HG03469 (cell line): ENCODE measurements around the gene CRYBG1.
"Not testable (repeated sequence)": the region's sequence is repeated elsewhere in the genome, so short reads cannot be mapped to it uniquely, and the experiment has no call there.

Source experiments
- ATAC-seq: cut with Tn5 transposase; IDR thresholded peaks from one replicate; pipeline ENCODE4 v1.9.1; 2021; ENCODE audit warnings: mild to moderate bottlenecking, moderate library complexity, moderate number of reproducible peaks; ENCODE audit not compliant: unreplicated experiment

The CRYBG1 gene

GRCh38 chr6:106372838-106373501, 12.5 kb downstream of the CRYBG1 start:
- no peak for ATAC-seq

- ATAC-seq = no peak
Measured at GRCh38 chr6:106373502-106374239, 13.2 kb downstream of the CRYBG1 start.

DNA sequence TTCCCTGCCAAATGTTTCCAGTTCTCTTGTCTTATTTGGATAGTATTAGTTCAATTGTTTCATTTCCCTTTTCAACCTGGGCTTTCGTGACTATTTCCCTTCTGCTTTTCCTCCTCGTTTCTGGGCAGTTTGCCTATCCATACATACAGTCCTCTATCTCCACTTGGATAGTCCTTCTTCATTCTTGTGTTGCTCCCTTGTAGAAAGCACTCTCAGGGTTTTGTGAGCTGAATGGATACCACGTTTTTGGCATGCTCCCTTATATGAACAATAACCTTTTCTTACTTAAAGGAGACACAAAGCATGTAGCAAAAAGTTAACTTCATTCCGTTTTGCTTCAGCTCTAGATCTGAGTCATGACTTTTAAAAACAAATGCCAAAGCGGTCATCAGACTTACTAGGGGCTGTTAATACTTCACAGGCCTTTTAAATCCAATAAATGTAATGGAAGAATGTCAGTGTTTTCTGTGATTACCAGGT, 16.6 kb downstream of the CRYBG1 start:
- ATAC-seq = no peak

- no peak for ATAC-seq
Measured at GRCh38 chr6:106379951-106380350, 19.4 kb downstream of the CRYBG1 start.

DNA sequence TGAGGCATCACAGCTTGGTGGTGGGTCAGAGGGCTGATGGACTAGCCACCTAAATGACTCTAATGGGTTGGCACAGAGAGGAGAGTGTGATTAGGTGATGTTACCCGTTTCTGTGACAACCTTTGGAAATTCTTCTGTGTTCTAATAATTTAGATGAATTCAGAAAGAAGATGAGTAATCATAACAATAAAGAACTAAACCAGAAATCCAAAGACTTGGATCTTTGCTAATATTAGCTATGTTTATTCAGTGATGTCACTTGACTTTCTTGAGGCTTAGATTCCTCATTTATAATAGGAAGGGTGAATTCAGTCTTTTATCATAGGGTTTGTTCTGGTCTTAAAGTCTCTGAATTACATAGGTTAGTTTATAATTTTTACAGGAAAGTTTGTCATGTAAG, 19.9 kb downstream of the CRYBG1 start:
- ATAC-seq = no peak

DNA sequence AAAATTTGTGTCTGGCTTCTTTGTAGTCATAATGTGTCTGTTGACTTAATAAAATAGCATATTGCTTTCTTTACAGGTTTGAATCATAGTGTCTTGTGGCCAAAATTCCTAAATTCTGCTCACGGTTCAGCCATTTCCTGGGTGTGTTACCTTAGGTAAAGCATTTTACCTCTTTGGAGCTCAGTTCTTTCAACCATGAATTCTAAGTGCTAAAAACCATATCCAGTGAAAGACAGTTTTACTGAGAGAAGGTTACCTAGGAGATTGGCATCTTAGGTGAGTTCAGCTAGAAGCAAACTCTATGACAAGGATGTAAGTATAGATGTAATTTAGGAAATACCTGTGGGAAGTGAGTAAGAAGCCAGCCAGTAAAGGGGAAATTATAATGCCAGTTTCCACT, 20.7 kb downstream of the CRYBG1 start:
- no peak for ATAC-seq

DNA sequence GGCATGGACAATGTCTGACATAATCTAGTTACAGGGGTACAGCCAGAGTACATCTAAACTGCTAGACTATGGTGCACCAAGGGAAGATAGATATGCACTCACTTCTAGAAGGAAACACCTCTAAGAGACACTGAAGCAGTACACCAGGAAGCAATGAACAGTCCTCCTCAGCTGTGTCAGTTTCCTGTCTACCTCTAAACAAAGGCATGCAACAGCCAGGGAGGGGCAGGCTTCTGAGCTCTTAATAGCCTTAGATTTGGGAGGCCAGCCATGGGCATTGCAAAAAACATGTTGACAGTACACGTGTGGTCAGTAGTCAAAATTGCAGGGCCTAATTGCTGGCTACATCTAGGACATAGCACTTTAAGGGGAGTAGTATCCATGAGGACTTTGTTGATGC, 21.4 kb downstream of the CRYBG1 start:
- no peak for ATAC-seq

GRCh38 chr6:106383573-106383972, 23.1 kb downstream of the CRYBG1 start:
- no peak for ATAC-seq

DNA sequence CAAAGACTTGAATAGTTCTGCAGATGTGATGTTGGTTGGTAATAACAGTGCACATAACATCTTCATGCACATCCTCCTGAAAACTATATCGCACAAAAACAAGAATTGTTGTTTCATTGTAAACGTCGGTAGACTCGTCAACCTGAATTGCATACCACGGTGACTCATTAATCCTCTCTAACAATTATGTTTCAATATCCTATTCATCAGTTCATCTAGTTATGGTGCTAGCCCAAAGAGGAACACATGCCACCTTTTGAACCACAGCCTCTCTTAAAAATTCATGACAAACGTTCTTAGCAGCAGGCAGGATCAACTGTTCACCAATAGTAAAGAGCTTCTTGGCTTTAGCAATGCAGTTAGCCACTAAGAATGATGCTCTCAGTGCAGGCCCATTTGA, 25.0 kb downstream of the CRYBG1 start:
- no peak for ATAC-seq

- no peak for ATAC-seq
Measured at GRCh38 chr6:106387875-106388274, 27.4 kb downstream of the CRYBG1 start.

GRCh38 chr6:106390088-106390487, 29.6 kb downstream of the CRYBG1 start:
- ATAC-seq = no peak

DNA sequence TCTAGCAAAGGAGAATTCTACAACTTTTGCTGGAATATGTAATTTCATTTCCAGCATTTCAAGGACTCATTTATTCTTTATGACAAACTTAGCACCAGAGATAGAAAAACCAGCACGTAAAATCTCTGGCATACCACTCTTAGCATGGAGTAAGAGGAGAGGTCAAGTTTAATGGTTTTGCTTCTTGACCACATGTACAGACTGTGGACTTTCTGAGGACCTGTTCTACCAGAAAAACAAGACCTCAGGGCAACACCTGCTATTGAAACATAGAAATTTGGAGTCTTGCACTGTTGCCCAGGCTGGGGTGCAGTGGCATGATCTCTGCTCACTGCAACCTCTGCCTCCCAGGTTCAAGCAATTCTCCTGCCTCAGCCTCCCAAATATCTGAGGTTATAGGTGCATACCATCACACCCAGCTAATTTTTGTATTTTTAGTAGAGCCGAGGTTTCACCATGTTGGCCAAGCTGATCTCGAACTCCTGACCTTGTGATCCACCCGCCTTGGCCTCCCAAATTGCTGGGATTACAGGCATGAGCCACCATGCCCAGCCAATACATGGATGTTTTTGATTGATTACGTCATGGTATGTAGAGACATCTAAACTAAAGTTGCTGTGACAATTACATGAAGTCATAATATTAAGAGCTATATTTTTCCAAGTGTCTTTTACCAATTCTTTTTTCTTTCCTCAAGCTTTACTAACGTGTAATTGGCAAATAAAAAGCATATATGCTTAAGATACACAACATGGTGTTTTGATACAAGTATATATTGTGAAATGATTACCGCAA, 36.1 kb downstream of the CRYBG1 start:
- ATAC-seq = no peak

DNA sequence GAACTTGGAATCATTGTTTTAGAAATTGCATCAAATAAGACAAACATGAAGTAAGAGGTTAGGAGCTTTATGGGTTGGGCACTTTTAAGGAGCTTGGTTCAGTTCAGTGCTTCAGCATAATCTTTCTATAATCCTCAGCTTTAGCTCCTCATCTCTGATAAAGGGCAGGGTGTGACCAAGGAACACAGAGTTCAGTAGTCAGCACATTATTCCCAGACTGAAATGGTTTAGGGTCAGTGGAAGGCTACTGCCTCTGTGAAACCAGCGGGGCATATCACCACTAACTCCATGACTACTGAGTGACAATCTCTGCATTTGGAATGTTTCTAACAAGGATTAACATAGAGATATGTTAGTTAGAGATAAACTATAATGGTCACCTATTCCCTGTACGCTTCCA, 36.9 kb downstream of the CRYBG1 start:
- ATAC-seq = no peak

DNA sequence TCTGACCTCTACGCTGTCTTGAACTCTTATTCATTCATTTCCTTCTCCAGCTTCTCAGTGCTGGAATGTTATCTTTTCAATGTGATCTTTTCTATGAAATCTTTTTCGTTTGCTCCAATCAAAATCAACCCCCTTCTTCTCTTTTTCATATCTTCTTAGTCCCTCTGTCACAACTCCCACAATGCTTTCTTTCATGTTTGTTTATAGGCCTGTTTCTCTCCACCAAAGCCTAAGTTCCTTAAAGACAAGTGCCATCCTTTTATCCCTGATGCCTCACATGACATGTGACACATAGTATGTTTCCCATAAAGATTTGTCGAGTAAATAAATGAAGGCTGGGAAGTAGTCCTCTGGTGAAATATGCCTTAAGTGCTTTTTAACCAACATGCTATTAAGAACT, 38.1 kb downstream of the CRYBG1 start:
- ATAC-seq = no peak

DNA sequence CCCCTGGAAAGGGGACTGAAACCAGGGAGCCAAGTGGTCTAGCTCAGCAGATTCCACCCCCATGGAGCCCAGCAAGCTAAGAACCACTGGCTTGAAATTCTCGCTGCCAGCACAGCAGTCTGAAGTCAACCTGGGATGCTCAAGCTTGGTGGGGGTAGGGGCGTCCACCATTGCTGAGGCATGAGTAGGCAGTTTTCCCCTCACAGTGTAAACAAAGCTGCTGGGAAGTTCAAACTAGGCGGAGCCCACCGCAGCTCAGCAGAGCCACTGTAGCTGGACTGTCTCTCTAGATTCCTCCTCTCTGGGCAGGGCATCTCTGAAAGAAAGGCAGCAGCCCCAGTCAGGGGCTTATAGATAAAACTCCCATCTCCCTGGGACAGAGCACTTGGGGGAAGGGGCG, 44.5 kb downstream of the CRYBG1 start:
- not testable (repeated sequence) for ATAC-seq

- no peak for ATAC-seq
Measured at GRCh38 chr6:106411056-106411455, 50.5 kb downstream of the CRYBG1 start.

DNA sequence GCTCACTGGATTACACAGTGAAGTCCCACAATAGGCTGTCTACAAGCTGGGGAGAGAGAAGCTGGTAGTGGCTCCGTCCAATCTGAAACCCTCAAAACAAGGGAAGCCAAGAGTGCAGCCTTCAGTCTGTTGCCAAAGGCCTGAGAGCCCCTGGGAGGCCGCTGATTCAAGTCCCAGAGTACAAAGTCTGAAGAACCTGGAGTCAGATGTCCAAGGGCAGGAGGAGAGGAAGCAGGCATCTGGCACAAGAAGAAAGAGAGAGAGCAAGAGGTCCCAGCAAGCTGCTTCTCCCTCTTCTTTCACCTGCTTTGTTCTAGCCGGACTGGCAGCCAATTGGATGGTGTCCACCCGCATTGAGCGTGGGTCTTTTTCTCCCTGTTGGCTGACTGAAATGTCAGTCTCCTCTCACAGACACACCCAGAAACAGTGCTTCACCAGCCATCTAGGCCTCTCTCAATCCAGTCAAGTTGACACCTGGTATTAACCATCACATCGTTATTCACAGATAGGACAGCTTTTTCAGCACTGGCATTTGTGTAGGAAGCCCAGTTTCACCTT, 51.2 kb downstream of the CRYBG1 start:
- no peak for ATAC-seq

- no peak for ATAC-seq
Measured at GRCh38 chr6:106413016-106413415, 52.5 kb downstream of the CRYBG1 start.

DNA sequence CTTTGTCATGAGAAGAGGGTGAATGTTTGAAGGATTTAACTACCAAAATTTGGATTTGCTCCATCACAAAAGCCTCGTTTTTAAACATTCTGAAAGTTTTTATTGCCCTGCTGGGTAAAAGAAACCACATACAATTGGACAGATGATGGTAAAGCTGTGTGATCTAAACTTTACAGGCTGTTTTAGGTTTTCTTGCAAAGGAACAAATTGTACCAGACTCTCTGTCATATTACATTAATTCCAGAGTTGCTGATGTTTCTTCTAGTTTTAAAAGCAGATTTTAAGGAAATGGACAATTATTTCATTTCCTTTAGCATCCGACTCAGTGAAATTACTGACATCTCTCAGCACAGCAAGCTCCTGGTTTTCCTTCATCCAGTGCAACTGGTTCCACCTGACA, 53.2 kb downstream of the CRYBG1 start:
- ATAC-seq = no peak

GRCh38 chr6:106415921-106416320, 55.4 kb downstream of the CRYBG1 start:
- no peak for ATAC-seq

DNA sequence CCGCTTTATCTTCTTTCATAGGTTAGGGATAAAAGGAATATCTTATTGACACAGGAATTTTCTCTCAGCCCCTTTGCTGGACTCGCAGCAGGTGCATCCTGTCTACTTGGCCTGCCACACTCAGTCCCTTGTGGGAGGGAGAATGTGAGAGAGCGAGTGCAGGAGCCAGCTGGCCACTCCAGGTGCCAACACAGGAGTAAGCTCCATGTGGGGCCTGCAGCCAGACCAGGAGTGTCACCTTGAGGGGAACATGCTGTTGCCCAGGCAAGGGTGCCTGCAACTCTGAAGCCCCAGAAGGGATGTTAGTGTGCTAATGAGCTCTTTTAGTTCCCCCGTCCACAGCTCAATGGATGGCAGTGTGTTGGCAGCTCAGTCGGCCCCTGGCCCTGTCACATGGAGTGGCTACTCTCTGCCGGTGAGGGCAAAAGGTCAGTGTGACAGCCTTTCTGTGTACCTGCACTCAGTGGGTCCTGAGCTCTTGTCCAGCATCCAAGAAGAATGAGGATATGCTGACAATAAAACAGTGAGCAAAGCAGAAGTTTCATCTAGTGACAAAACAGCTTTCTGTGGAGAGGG, 57.1 kb downstream of the CRYBG1 start:
- ATAC-seq = no peak
